D721Med (cell line): Measurements from ENCODE around the gene APH1A.
"Not testable (repeated sequence)": the region's sequence is repeated elsewhere in the genome, so short reads cannot be mapped to it uniquely, and the experiment has no call there.

Experiments
- DNase-seq: peaks from one replicate; pipeline ENCODE4 v3.0.0; 2011; ENCODE audit warnings: low spot score; ENCODE audit not compliant: insufficient read length
- FAIRE-seq: peaks from 2 replicates; lab custom pipeline; 2011; peaks lifted over from hg19 to GRCh38; lab: Jason Lieb, UNC
- CTCF ChIP-seq: IDR thresholded peaks from 2 replicates; pipeline ENCODE4 v1.5.1; 2012; ENCODE audit warnings: mild to moderate bottlenecking, control low read depth; ENCODE audit not compliant: insufficient read depth; ENCODE audit errors: missing control alignments

APH1A gene

GRCh38 chr1:150233359-150234308, 35.2 kb downstream of the APH1A start:
- no peak for FAIRE-seq
- no peak for DNase-seq
- TF ChIP-seq CTCF = no peak

- DNase-seq, FAIRE-seq: not testable (repeated sequence)
These were observed 35.9 kb downstream of the APH1A start for GRCh38 chr1:150232921-150233320.

GRCh38 chr1:150228246-150228645, 40.6 kb downstream of the APH1A start:
- not testable (repeated sequence) for FAIRE-seq, DNase-seq

GRCh38 chr1:150227228-150227627, 41.6 kb downstream of the APH1A start:
- FAIRE-seq (no peak), DNase-seq (no peak)
- TF ChIP-seq CTCF = no peak

GRCh38 chr1:150226486-150226885, 42.3 kb downstream of the APH1A start:
- peak; percentile 6 for FAIRE-seq
- TF ChIP-seq CTCF = no peak

GRCh38 chr1:150225546-150225945, 43.3 kb downstream of the APH1A start:
- FAIRE-seq = no peak
- no peak for TF ChIP-seq CTCF

More at GRCh38 chr1:150226486-150226885, 42.3 kb downstream of the APH1A start:
- no peak for DNase-seq

GRCh38 chr1:150224983-150225382, 43.8 kb downstream of the APH1A start:
- DNase-seq = no peak
- no peak for TF ChIP-seq CTCF
- FAIRE-seq = no peak

More at GRCh38 chr1:150225546-150225945, 43.3 kb downstream of the APH1A start:
- no peak for DNase-seq

GRCh38 chr1:150221552-150221951, 47.3 kb downstream of the APH1A start:
- peak; percentile 56 for TF ChIP-seq CTCF
- DNase-seq (no peak), FAIRE-seq (no peak)

- DNase-seq, FAIRE-seq: not testable (repeated sequence)
These were observed 53.0 kb downstream of the APH1A start for GRCh38 chr1:150215855-150216254.
